Left ventricle myocardium inferior (tissue), 1 donor: ENCODE measurements around the gene PCDH18. TPM values are rescaled to one million over a fixed set of nuclear protein-coding genes. Genes with fewer than 3 reads are reported as not detected.
A peak's percentile ranks its signal among the peaks of the same experiment; 100 is the strongest.
"Not testable (repeated sequence)": the region's sequence is repeated elsewhere in the genome, so short reads cannot be mapped to it uniquely, and the experiment has no call there.

Source experiments
- DNase-seq: peaks from one replicate; pipeline ENCODE4 v3.0.0-alpha.2; 2020
- H3K27ac ChIP-seq: fragments of 200-600 bp; replicated peaks from 2 replicates; pipeline ENCODE4 v1.8.0; 2021
- H3K27me3 ChIP-seq: fragments of 200-600 bp; 2 replicates; pipeline ENCODE4 v1.8.0; 2021; ENCODE audit warnings: low read depth
- H3K36me3 ChIP-seq: fragments of 200-600 bp; 2 replicates; pipeline ENCODE4 v1.8.0; 2021
- H3K4me1 ChIP-seq: fragments of 200-600 bp; 2 replicates; pipeline ENCODE4 v1.8.0; 2021
- H3K4me3 ChIP-seq: fragments of 200-600 bp; 2 replicates; pipeline ENCODE4 v1.8.0; 2021; ENCODE audit warnings: mild to moderate bottlenecking, moderate library complexity
- H3K9me3 ChIP-seq: fragments of 200-600 bp; replicated peaks from 2 replicates; pipeline ENCODE4 v1.8.0; 2021
- intact Hi-C: fragments of 100-400 bp; cut with micrococcal nuclease; formaldehyde crosslinking; loops from one replicate; pipeline ENCODE4 v1.11.0; 2022
- total RNA-seq: library from RNA; stranded (reverse); fragmentation: NEBNext Ultra II Directional; extraction: Animal tissue kit (Norgen Biotek cat#: 25700); gene quantifications from one replicate; pipeline ENCODE4 v1.2.1, GENCODE V29; 2021
- TF ChIP-seq, protein P1 (sequence below): fragments of 200-600 bp; IDR thresholded peaks from 2 replicates; pipeline ENCODE4 v1.8.0; 2021; ENCODE audit warnings: antibody characterized with exemption, mild to moderate bottlenecking, borderline replicate concordance
- donor health status: DM: no; HTN: yes; CAD: no; lungs with severe emphysema.

The PCDH18 gene
- total RNA-seq, 1 donor from 2014 or later, result 3.4 TPM

GRCh38 chr4:137521053-137521452 lies 11.2 kb downstream of the PCDH18 start:
- no peak for DNase-seq
- Histone ChIP-seq H3K4me3 (no peak overlapping the region), H3K36me3 (no peaks in the 10 kb centered on the region), H3K27ac (no peak overlapping the region), H3K9me3 (no peaks in the 10 kb centered on the region), H3K27me3 (no peaks in the 10 kb centered on the region), H3K4me1 (peaks cover 22% of the 10 kb centered on the region)
- intact Hi-C loops, result loop anchor here (10.0 kb wide), 1 partner anchor 236 kb away; no protein-coding TSS in a partner anchor
- TF ChIP-seq, protein P1, sequence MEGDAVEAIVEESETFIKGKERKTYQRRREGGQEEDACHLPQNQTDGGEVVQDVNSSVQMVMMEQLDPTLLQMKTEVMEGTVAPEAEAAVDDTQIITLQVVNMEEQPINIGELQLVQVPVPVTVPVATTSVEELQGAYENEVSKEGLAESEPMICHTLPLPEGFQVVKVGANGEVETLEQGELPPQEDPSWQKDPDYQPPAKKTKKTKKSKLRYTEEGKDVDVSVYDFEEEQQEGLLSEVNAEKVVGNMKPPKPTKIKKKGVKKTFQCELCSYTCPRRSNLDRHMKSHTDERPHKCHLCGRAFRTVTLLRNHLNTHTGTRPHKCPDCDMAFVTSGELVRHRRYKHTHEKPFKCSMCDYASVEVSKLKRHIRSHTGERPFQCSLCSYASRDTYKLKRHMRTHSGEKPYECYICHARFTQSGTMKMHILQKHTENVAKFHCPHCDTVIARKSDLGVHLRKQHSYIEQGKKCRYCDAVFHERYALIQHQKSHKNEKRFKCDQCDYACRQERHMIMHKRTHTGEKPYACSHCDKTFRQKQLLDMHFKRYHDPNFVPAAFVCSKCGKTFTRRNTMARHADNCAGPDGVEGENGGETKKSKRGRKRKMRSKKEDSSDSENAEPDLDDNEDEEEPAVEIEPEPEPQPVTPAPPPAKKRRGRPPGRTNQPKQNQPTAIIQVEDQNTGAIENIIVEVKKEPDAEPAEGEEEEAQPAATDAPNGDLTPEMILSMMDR, result no peak

GRCh38 chr4:137519406-137519805 lies 12.9 kb downstream of the PCDH18 start:
- intact Hi-C loops, result no loop called here
- DNase-seq, result no peak
- Histone ChIP-seq H3K4me3 (no peak overlapping the region), H3K4me1 (peaks cover 14% of the 10 kb centered on the region), H3K36me3 (no peaks in the 10 kb centered on the region), H3K9me3 (no peaks in the 10 kb centered on the region), H3K27ac (peak overlapping the region; percentile 2), H3K27me3 (no peaks in the 10 kb centered on the region)
- TF ChIP-seq, protein P1, result no peak

DNA sequence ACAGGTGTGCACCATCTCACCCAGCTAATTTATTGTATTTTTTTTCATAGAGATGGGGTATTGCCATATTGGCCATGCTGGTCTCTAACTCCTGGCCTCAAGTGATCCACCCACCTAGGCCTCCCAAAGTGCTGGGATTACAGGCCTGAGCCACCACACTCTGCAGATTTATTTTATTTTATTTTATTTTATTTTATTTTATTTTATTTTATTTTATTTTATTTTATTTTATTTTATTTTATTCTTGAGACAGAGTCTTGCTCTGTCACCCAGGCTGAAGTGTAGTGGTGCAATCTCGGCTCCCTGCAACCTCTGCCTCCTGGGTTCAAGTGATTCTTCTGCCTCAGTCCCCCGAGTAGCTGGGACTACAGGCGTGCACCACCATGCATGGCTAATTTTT lies 15.0 kb downstream of the PCDH18 start:
- not testable (repeated sequence) for H3K4me1 ChIP-seq, H3K27ac ChIP-seq

GRCh38 chr4:137514406-137515111 lies 17.7 kb downstream of the PCDH18 start:
- H3K27ac ChIP-seq, result no peak overlapping the region
- H3K4me1 ChIP-seq, result peaks cover 12% of the 10 kb centered on the region

More for the DNA sequence above, 15.0 kb downstream of the PCDH18 start:
- H3K9me3 ChIP-seq, H3K4me3 ChIP-seq, H3K27me3 ChIP-seq, DNase-seq, H3K36me3 ChIP-seq, intact Hi-C loops: not testable (repeated sequence)

GRCh38 chr4:137510557-137511265 lies 21.6 kb downstream of the PCDH18 start:
- Histone ChIP-seq H3K4me3 (peak overlapping the region; percentile 3), H3K4me1 (peaks cover 7% of the 10 kb centered on the region), H3K27ac (peak overlapping the region; percentile 68), H3K36me3 (no peaks in the 10 kb centered on the region), H3K9me3 (peaks cover 6% of the 10 kb centered on the region), H3K27me3 (no peaks in the 10 kb centered on the region)
- TF ChIP-seq, protein P1, result no peak
- no peak for DNase-seq
- intact Hi-C loops, result no loop called here

More at GRCh38 chr4:137514406-137515111, 17.7 kb downstream of the PCDH18 start:
- TF ChIP-seq, protein P1, result no peak
- peaks cover 4% of the 10 kb centered on the region for H3K9me3 ChIP-seq
- no peak overlapping the region for H3K4me3 ChIP-seq
- DNase-seq, result no peak
- intact Hi-C loops, result no loop called here
- H3K27me3 ChIP-seq, result no peaks in the 10 kb centered on the region
- H3K36me3 ChIP-seq, result no peaks in the 10 kb centered on the region

GRCh38 chr4:137509855-137510282 lies 22.4 kb downstream of the PCDH18 start:
- Histone ChIP-seq H3K36me3 (no peaks in the 10 kb centered on the region), H3K27ac (peak overlapping the region; percentile 68)
- TF ChIP-seq, protein P1, result no peak

More at GRCh38 chr4:137509855-137510282, 22.4 kb downstream of the PCDH18 start:
- Histone ChIP-seq H3K27me3 (no peaks in the 10 kb centered on the region), H3K4me3 (no peak overlapping the region), H3K9me3 (peaks cover 6% of the 10 kb centered on the region), H3K4me1 (peaks cover 7% of the 10 kb centered on the region)
- DNase-seq, result no peak
- intact Hi-C loops, result no loop called here
